NCI-H2196 (cell line): ENCODE measurements around the gene ITGA8.
A peak's percentile ranks its signal among the peaks of the same experiment; 100 is the strongest.
"Not testable (repeated sequence)": the region's sequence is repeated elsewhere in the genome, so short reads cannot be mapped to it uniquely, and the experiment has no call there.

Source experiments
- DNase-seq: peaks from one replicate; lab custom pipeline; 2025; ENCODE audit not compliant: unreplicated experiment; lab: John Stamatoyannopoulos, UW

ITGA8 gene

DNA sequence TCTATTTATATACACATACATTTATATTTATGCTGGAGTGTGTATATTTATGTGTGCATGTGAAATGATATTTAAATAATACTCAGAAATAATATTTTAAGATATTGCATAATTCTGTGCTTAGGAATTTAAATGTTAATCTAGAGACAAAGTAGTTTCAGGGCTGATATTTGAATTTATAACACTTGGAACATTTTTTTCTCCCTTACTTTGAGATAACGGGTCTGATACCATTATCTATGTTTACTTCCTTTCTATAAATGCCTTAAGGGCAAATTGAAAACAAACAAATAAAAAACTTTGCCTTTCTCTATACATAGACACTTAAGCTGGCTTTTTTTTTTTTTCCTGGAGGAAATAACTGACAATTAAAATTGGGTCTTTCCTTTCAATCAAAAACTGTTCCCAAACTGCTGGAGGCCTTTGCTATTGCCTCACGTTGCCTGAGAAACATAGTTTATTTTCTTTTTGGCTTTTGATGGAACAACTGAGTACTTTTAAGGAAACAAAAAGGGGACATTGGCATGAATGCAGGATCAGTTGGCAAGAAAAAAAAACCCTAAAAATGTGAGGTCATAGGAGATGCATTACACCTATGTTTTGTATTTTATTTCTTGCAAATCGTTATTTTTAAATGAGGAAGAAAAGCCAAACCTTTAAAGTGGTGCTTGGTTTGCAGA is 98.7 kb downstream of the ITGA8 start:
- no peak for DNase-seq

DNA sequence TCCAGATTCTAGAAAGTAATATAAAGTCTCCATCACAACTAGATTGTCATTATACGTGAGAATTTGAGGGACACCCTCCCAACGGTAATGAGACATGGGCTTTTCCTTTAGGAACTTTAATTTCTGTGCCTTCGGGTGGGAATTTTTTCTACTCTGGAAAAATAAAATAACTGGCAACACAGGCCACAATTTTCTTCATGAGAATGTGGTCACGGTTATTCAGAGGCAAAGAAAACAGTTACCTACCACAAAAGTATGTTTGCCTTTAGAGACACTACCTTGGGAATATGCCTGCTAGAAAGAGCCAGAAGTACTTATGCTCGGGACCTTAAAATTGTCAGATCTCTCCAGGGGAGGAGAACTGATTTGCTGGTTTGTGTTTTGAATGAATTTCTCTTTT is 99.4 kb downstream of the ITGA8 start:
- no peak for DNase-seq

- DNase-seq = no peak
Observed at GRCh38 chr10:15609246-15609645, 110.5 kb downstream of the ITGA8 start.

- DNase-seq = no peak
Observed at GRCh38 chr10:15606377-15606776, 113.3 kb downstream of the ITGA8 start.

- no peak for DNase-seq
Observed at GRCh38 chr10:15605740-15606369, 113.9 kb downstream of the ITGA8 start.

- DNase-seq = no peak
Observed at GRCh38 chr10:15603446-15604011, 116.2 kb downstream of the ITGA8 start.

DNA sequence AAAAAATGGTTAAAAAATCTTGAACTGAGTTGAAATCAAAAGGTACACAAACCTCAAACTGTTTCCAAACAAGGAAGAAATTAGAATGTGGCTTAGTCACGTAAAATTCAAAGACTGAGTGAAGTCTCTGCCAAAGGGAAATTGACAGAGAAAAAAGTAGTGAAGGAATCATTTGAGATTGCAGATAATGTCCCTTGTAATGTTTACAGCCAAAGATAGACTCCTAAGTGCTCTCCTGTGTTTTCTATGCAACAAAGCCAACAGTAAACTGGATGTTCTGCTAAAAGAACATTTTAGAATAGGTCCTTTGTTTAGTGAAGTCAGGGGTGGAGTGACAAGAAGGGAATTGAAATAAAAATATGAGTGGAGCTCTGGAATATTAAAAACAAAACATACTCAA is 117.9 kb downstream of the ITGA8 start:
- DNase-seq = no peak

GRCh38 chr10:15595260-15595659 is 124.5 kb downstream of the ITGA8 start:
- DNase-seq = no peak

- no peak for DNase-seq
Observed at GRCh38 chr10:15591937-15592336, 127.8 kb downstream of the ITGA8 start.

- DNase-seq = no peak
Observed at GRCh38 chr10:15591431-15591830, 128.3 kb downstream of the ITGA8 start.

- DNase-seq = no peak
Observed at GRCh38 chr10:15588635-15589508, 130.8 kb downstream of the ITGA8 start.

DNA sequence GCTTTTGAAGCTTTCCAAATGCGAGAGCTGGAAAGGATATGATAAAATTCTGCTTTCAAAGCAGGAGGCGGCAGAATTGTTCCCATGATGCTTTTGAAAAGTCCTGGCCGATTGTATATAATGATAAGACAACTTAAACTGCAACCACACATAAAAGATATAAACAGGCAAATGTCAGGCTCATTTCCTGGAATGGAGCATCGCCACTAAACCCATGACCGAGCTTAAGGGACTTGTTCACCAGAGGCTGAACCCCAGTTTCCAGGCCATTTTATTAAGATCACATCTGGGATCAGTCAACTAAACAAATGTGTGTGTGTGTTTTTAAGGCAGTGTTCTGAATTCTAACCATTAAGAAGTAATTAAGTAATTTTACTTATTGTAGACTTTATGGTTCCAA is 131.6 kb downstream of the ITGA8 start:
- DNase-seq = no peak

DNA sequence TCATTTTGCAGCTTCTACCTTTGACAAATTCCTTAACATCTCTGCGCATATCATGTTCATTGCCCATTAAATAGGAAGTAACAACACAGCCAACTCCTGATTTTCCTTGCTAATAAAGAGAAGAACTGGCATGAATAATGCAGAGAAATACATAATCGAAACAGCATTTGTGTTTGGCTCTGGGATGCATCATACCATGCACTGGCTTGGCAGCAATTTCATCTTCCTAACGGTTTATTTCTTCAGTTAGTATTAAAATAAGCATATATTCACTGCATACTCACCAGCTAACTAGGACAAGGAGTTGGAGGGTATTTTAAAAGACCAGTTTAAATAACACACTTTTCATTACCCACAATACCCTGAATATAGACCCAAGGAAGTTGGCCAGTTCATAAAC is 132.5 kb downstream of the ITGA8 start:
- no peak for DNase-seq

GRCh38 chr10:15585303-15585715 is 134.4 kb downstream of the ITGA8 start:
- peak; percentile 10 for DNase-seq

DNA sequence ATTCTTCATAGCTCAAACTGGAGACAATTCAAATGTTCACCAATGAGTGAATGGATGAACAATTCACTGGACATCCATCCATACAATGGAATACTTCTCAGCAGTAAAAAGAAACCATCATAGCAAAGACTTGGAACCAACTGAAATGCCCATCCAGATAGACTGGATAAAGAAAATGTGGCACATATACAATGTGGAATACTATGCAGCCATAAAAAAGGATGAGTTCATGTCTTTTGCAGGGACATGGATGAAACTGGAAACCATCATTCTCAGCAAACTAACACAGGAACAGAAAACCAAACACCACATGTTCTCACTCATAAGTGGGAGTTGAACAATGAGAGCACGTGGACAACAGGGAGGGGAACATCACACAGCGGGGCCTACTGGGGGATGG is 136.8 kb downstream of the ITGA8 start:
- not testable (repeated sequence) for DNase-seq

- DNase-seq = no peak
Observed at GRCh38 chr10:15579605-15580004, 140.1 kb downstream of the ITGA8 start.

GRCh38 chr10:15572531-15573045 is 147.1 kb downstream of the ITGA8 start:
- DNase-seq = no peak

GRCh38 chr10:15571575-15571974 is 148.1 kb downstream of the ITGA8 start:
- no peak for DNase-seq

- no peak for DNase-seq
Observed at GRCh38 chr10:15570738-15571339, 148.9 kb downstream of the ITGA8 start.

GRCh38 chr10:15567952-15568351 is 151.8 kb downstream of the ITGA8 start:
- no peak for DNase-seq

- no peak for DNase-seq
Observed at GRCh38 chr10:15563246-15563645, 156.5 kb downstream of the ITGA8 start.
